Neural cell (in vitro differentiated cells): Measurements from ENCODE around the gene PPP4R2.

ENCODE experiments used
- EZH2 ChIP-seq: fragments of 200-600, 300-800 bp; shearing (Covaris generic), sonication (generic); IDR thresholded peaks from 2 replicates; pipeline ENCODE4 v1.6.1; 2014; ENCODE audit warnings: antibody characterized with exemption, low read length, borderline replicate concordance, mild to moderate bottlenecking; ENCODE audit not compliant: insufficient read depth, poor library complexity, severe bottlenecking
- POLR2AphosphoS5 ChIP-seq: IDR thresholded peaks from 2 replicates; pipeline ENCODE4 v1.6.1; 2012
- RAD21 ChIP-seq: fragments of 450-650 bp; conservative IDR thresholded peaks from 2 replicates; pipeline ENCODE4 v1.6.1; 2014; ENCODE audit warnings: antibody characterized with exemption, mild to moderate bottlenecking, moderate library complexity
- TAF1 ChIP-seq: IDR thresholded peaks from 2 replicates; pipeline ENCODE4 v1.6.1; 2012; ENCODE audit warnings: low read depth
- TF ChIP-seq, protein P1 (sequence below): fragments of 450-650 bp; IDR thresholded peaks from 2 replicates; pipeline ENCODE4 v1.5.1; 2014; ENCODE audit warnings: antibody characterized with exemption, mild to moderate bottlenecking, moderate library complexity; ENCODE audit not compliant: poor library complexity, severe bottlenecking

DNA sequence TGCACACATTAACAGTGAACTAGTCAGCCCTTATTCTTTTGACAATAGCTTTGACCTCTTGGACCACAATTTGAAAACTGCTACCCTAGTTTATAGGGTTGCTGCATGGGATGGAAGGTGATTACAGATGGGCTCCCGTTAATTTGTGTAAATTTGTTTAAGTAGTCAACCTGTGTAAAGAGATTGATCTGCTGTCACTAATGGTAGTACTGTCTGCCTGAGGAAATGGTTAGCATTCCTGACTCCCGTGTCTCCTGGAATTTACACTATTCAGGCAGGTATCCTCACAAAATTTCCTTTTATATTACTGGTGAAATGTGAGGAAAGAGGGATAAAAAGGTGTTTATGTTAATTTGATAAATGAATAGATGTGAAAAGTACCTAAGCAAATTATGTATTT lies 49.6 kb downstream of the PPP4R2 start:
- TF ChIP-seq, protein P1, sequence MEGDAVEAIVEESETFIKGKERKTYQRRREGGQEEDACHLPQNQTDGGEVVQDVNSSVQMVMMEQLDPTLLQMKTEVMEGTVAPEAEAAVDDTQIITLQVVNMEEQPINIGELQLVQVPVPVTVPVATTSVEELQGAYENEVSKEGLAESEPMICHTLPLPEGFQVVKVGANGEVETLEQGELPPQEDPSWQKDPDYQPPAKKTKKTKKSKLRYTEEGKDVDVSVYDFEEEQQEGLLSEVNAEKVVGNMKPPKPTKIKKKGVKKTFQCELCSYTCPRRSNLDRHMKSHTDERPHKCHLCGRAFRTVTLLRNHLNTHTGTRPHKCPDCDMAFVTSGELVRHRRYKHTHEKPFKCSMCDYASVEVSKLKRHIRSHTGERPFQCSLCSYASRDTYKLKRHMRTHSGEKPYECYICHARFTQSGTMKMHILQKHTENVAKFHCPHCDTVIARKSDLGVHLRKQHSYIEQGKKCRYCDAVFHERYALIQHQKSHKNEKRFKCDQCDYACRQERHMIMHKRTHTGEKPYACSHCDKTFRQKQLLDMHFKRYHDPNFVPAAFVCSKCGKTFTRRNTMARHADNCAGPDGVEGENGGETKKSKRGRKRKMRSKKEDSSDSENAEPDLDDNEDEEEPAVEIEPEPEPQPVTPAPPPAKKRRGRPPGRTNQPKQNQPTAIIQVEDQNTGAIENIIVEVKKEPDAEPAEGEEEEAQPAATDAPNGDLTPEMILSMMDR: no peak
- TF ChIP-seq POLR2AphosphoS5 (no peak), RAD21 (no peak), EZH2 (no peak), TAF1 (no peak)
